ENCODE data around the gene RHOA.
"Not testable (repeated sequence)": the region's sequence is repeated elsewhere in the genome, so short reads cannot be mapped to it uniquely, and the experiment has no call there.

Gene RHOA

GRCh38 chr3:49371946-49372345 lies 39.8 kb downstream of the RHOA start:
- no peak for DNase-seq (ENCODE audit: extremely low read depth in 1 of 2, low read depth in 1 of 2)

- no peak for DNase-seq (ENCODE audit: extremely low read depth in 1 of 2, low read depth in 1 of 2)
These were observed 41.0 kb downstream of the RHOA start for GRCh38 chr3:49370585-49371290.

GRCh38 chr3:49362561-49362960 lies 49.2 kb downstream of the RHOA start:
- DNase-seq (ENCODE audit: extremely low read depth in 1 of 2, low read depth in 1 of 2) = no peak

GRCh38 chr3:49359623-49360022 lies 52.2 kb downstream of the RHOA start:
- DNase-seq (ENCODE audit: extremely low read depth in 1 of 2, low read depth in 1 of 2) = no peak

- no peak for DNase-seq (ENCODE audit: extremely low read depth in 1 of 2, low read depth in 1 of 2)
These were observed 52.9 kb downstream of the RHOA start for GRCh38 chr3:49358884-49359225.

GRCh38 chr3:49358217-49358883 lies 53.4 kb downstream of the RHOA start, which contains the start of gene GPX1:
Gene GPX1, minus strand, starts transcription at chr3:49358353. Its CDS starts 75 bp downstream, at chr3:49358278.
- peak in 1 of 2 donors; percentile 63 for DNase-seq (ENCODE audit: extremely low read depth in 1 of 2, low read depth in 1 of 2)

- peak in 1 of 2 donors; percentile 37 for DNase-seq (ENCODE audit: extremely low read depth in 1 of 2, low read depth in 1 of 2)
These were observed 54.1 kb downstream of the RHOA start for GRCh38 chr3:49357443-49358216.

- DNase-seq (ENCODE audit: extremely low read depth in 1 of 2, low read depth in 1 of 2) = not testable (repeated sequence)
These were observed 54.7 kb downstream of the RHOA start for GRCh38 chr3:49357095-49357442.

- no peak for DNase-seq (ENCODE audit: extremely low read depth in 1 of 2, low read depth in 1 of 2)
These were observed 58.8 kb downstream of the RHOA start for GRCh38 chr3:49352890-49353421.

GRCh38 chr3:49352281-49352680 lies 59.5 kb downstream of the RHOA start:
- no peak for DNase-seq (ENCODE audit: extremely low read depth in 1 of 2, low read depth in 1 of 2)

GRCh38 chr3:49351521-49352011 lies 60.2 kb downstream of the RHOA start:
- DNase-seq (ENCODE audit: extremely low read depth in 1 of 2, low read depth in 1 of 2) = no peak

- DNase-seq (ENCODE audit: extremely low read depth in 1 of 2, low read depth in 1 of 2) = no peak
These were observed 62.2 kb downstream of the RHOA start for GRCh38 chr3:49349348-49350114.

GRCh38 chr3:49348361-49348760 lies 63.4 kb downstream of the RHOA start:
- DNase-seq (ENCODE audit: extremely low read depth in 1 of 2, low read depth in 1 of 2) = not testable (repeated sequence)

GRCh38 chr3:49346797-49347251 lies 65.0 kb downstream of the RHOA start:
- no peak for DNase-seq (ENCODE audit: extremely low read depth in 1 of 2, low read depth in 1 of 2)

GRCh38 chr3:49343163-49343562 lies 68.6 kb downstream of the RHOA start:
- DNase-seq (ENCODE audit: extremely low read depth in 1 of 2, low read depth in 1 of 2) = no peak

GRCh38 chr3:49341996-49342395 lies 69.8 kb downstream of the RHOA start:
- no peak for DNase-seq (ENCODE audit: extremely low read depth in 1 of 2, low read depth in 1 of 2)

- peak; percentile 75 to 86 for DNase-seq (ENCODE audit: extremely low read depth in 1 of 2, low read depth in 1 of 2)
These were observed 71.6 kb downstream of the RHOA start, which contains the start of gene USP4 for GRCh38 chr3:49339941-49340800. Gene USP4, minus strand, starts transcription at chr3:49340053. Its CDS starts 29 bp downstream, at chr3:49340024.

- peak in 1 of 2 donors; percentile 3 for DNase-seq (ENCODE audit: extremely low read depth in 1 of 2, low read depth in 1 of 2)
These were observed 72.2 kb downstream of the RHOA start for GRCh38 chr3:49339581-49339940.

- DNase-seq (ENCODE audit: extremely low read depth in 1 of 2, low read depth in 1 of 2) = no peak
These were observed 77.7 kb downstream of the RHOA start for GRCh38 chr3:49333916-49334633.
